Neural cell (in vitro differentiated cells): ENCODE data around the gene SLC35C1. TPM values are rescaled to one million over a fixed set of nuclear protein-coding genes. Genes with fewer than 3 reads are reported as not detected.

ENCODE experiments used
- H2AFZ ChIP-seq: fragments of 200-600, 300-800 bp; sonication (generic), shearing (Covaris generic); 2 replicates; pipeline ENCODE4 v1.6.0; 2014; ENCODE audit warnings: low read depth, mild to moderate bottlenecking, antibody characterized with exemption, low read length, moderate library complexity
- H3F3A ChIP-seq: fragments of 200-600 bp; shearing (Covaris generic); 2 replicates; pipeline ENCODE4 v1.6.1; 2016; ENCODE audit warnings: mild to moderate bottlenecking, moderate library complexity, mixed read lengths, antibody characterized with exemption, low read length; ENCODE audit not compliant: insufficient read depth, poor library complexity, severe bottlenecking
- H3K27ac ChIP-seq: fragments of 200-600, 300-800 bp; sonication (generic), shearing (Covaris generic); 2 replicates; pipeline ENCODE4 v1.5.1; 2014; ENCODE audit warnings: mild to moderate bottlenecking, low read length, moderate library complexity
- H3K27me3 ChIP-seq: fragments of 300-800, 200-600 bp; sonication (generic), shearing (Covaris generic); 2 replicates; pipeline ENCODE4 v1.6.0; 2014; ENCODE audit warnings: mild to moderate bottlenecking, low read depth, low read length, moderate library complexity; ENCODE audit not compliant: insufficient read depth
- H3K36me3 ChIP-seq: fragments of 300-800, 200-600 bp; sonication (generic), shearing (Covaris generic); 2 replicates; pipeline ENCODE4 v1.5.1; 2014; ENCODE audit warnings: mild to moderate bottlenecking, antibody characterized with exemption, low read length, moderate library complexity; ENCODE audit not compliant: insufficient read depth
- H3K4me2 ChIP-seq: fragments of 300-800, 200-600 bp; sonication (generic), shearing (Covaris generic); 2 replicates; pipeline ENCODE4 v1.6.0; 2014; ENCODE audit warnings: mild to moderate bottlenecking, low read length
- H3K4me3 ChIP-seq: fragments of 300-800, 200-600 bp; sonication (generic), shearing (Covaris generic); 2 replicates; pipeline ENCODE4 v1.5.1; 2014; ENCODE audit warnings: mild to moderate bottlenecking, low read length, moderate library complexity
- H3K79me2 ChIP-seq: fragments of 200-600 bp; shearing (Covaris generic); replicated peaks from 2 replicates; pipeline ENCODE4 v1.6.0; 2014; ENCODE audit warnings: mild to moderate bottlenecking, low read length, moderate library complexity; ENCODE audit not compliant: insufficient read depth
- H3K9ac ChIP-seq: fragments of 300-800, 200-600 bp; sonication (generic), shearing (Covaris generic); 2 replicates; pipeline ENCODE4 v1.6.1; 2016; ENCODE audit warnings: mild to moderate bottlenecking, low read length, mixed read lengths
- H3K9me2 ChIP-seq: fragments of 200-600 bp; shearing (Covaris generic); 2 replicates; pipeline ENCODE4 v1.6.1; 2016; ENCODE audit warnings: mild to moderate bottlenecking, low read length, mixed read lengths; ENCODE audit not compliant: insufficient read depth
- H3K9me3 ChIP-seq: fragments of 200-600, 300-800 bp; sonication (generic), shearing (Covaris generic); 2 replicates; pipeline ENCODE4 v1.6.1; 2016; ENCODE audit warnings: mild to moderate bottlenecking, mixed run types, low read length, moderate library complexity, mixed read lengths
- H4K20me1 ChIP-seq: fragments of 200-600 bp; shearing (Covaris generic); 2 replicates; pipeline ENCODE4 v1.6.1; 2016; ENCODE audit warnings: mild to moderate bottlenecking, mixed run types; ENCODE audit not compliant: insufficient read depth
- CTCF ChIP-seq: fragments of 450-650 bp; IDR thresholded peaks from 2 replicates; pipeline ENCODE4 v1.5.1; 2014; ENCODE audit warnings: antibody characterized with exemption, mild to moderate bottlenecking, moderate library complexity; ENCODE audit not compliant: poor library complexity, severe bottlenecking
- EP300 ChIP-seq: fragments of 450-650 bp; conservative IDR thresholded peaks from 2 replicates; pipeline ENCODE4 v1.6.1; 2014; ENCODE audit warnings: antibody characterized with exemption, mild to moderate bottlenecking, moderate library complexity; ENCODE audit not compliant: poor library complexity, severe bottlenecking
- EZH2 ChIP-seq: fragments of 200-600, 300-800 bp; shearing (Covaris generic), sonication (generic); IDR thresholded peaks from 2 replicates; pipeline ENCODE4 v1.6.1; 2014; ENCODE audit warnings: antibody characterized with exemption, low read length, borderline replicate concordance, mild to moderate bottlenecking; ENCODE audit not compliant: insufficient read depth, poor library complexity, severe bottlenecking
- MXI1 ChIP-seq: fragments of 450-650 bp; conservative IDR thresholded peaks from 2 replicates; pipeline ENCODE4 v1.6.1; 2014; ENCODE audit warnings: antibody characterized with exemption, mild to moderate bottlenecking; ENCODE audit not compliant: poor library complexity, severe bottlenecking
- POLR2AphosphoS5 ChIP-seq: IDR thresholded peaks from 2 replicates; pipeline ENCODE4 v1.6.1; 2012
- RAD21 ChIP-seq: fragments of 450-650 bp; conservative IDR thresholded peaks from 2 replicates; pipeline ENCODE4 v1.6.1; 2014; ENCODE audit warnings: antibody characterized with exemption, mild to moderate bottlenecking, moderate library complexity
- REST ChIP-seq: IDR thresholded peaks from 2 replicates; pipeline ENCODE4 v1.6.1; 2012; ENCODE audit warnings: borderline replicate concordance
- SMC3 ChIP-seq: fragments of 450-650 bp; conservative IDR thresholded peaks from 2 replicates; pipeline ENCODE4 v1.6.1; 2014; ENCODE audit warnings: antibody characterized with exemption, mild to moderate bottlenecking, moderate library complexity; ENCODE audit not compliant: poor library complexity
- TAF1 ChIP-seq: IDR thresholded peaks from 2 replicates; pipeline ENCODE4 v1.6.1; 2012; ENCODE audit warnings: low read depth
- polyA plus RNA-seq: library from polyadenylated mRNA; depleted of rRNA; stranded (reverse); fragments of >200 nt; gene quantifications from 2 replicates; pipeline ENCODE4 v1.2.3, GENCODE V29; 2014

SLC35C1 gene
- polyA plus RNA-seq, 1 donor from 2014 or later = 2.3 TPM

GRCh38 chr11:45772986-45773785 lies 31.8 kb upstream of the SLC35C1 start:
- Histone ChIP-seq H3K79me2 (no peaks in the 10 kb centered on the region), H3K9ac (no peak overlapping the region), H3K4me3 (no peak overlapping the region), H3K9me3 (no peaks in the 10 kb centered on the region), H3K9me2 (no peaks in the 10 kb centered on the region), H3K4me2 (no peak overlapping the region), H4K20me1 (no peaks in the 10 kb centered on the region), H2AFZ (no peak overlapping the region), H3F3A (no peaks in the 10 kb centered on the region), H3K27ac (no peak overlapping the region), H3K36me3 (no peaks in the 10 kb centered on the region), H3K27me3 (no peaks in the 10 kb centered on the region)
- TF ChIP-seq RAD21 = no peak
- TF ChIP-seq TAF1 = no peak

- no peaks in the 10 kb centered on the region for H4K20me1 ChIP-seq
- no peak overlapping the region for H3K4me3 ChIP-seq
- H3K9me2 ChIP-seq = no peaks in the 10 kb centered on the region
- H3K9me3 ChIP-seq = no peaks in the 10 kb centered on the region
- no peaks in the 10 kb centered on the region for H3K79me2 ChIP-seq
- no peaks in the 10 kb centered on the region for H3F3A ChIP-seq
- no peaks in the 10 kb centered on the region for H3K27me3 ChIP-seq
- no peak overlapping the region for H3K9ac ChIP-seq
- TF ChIP-seq RAD21 = no peak
- no peak for TF ChIP-seq EP300
- H2AFZ ChIP-seq = no peak overlapping the region
- no peak overlapping the region for H3K27ac ChIP-seq
- H3K36me3 ChIP-seq = no peaks in the 10 kb centered on the region
- no peak overlapping the region for H3K4me2 ChIP-seq
Observed at GRCh38 chr11:45773786-45774655, 30.9 kb upstream of the SLC35C1 start.

GRCh38 chr11:45774786-45775185 lies 30.2 kb upstream of the SLC35C1 start:
- H3K27me3 ChIP-seq = no peaks in the 10 kb centered on the region

More at GRCh38 chr11:45774786-45775185, 30.2 kb upstream of the SLC35C1 start:
- H3K36me3 ChIP-seq = no peaks in the 10 kb centered on the region
- H3K9me2 ChIP-seq = no peaks in the 10 kb centered on the region
- no peak overlapping the region for H3K9ac ChIP-seq
- no peaks in the 10 kb centered on the region for H4K20me1 ChIP-seq
- no peaks in the 10 kb centered on the region for H3K79me2 ChIP-seq
- H3K4me3 ChIP-seq = no peak overlapping the region
- H3K27ac ChIP-seq = no peak overlapping the region
- no peaks in the 10 kb centered on the region for H3K9me3 ChIP-seq
- no peak overlapping the region for H3K4me2 ChIP-seq
- H3F3A ChIP-seq = no peaks in the 10 kb centered on the region
- no peak overlapping the region for H2AFZ ChIP-seq
- TF ChIP-seq SMC3 (no peak), MXI1 (no peak), EZH2 (no peak), EP300 (no peak), CTCF (no peak), TAF1 (no peak), RAD21 (no peak), POLR2AphosphoS5 (no peak), REST (no peak)
